Tibial artery (tissue), 4 donors: ENCODE data around the gene NFIA.

Experiments
- DNase-seq, 2 donors: peaks; one replicate each; pipeline ENCODE4 v3.0.0-alpha.2; 2019
- H3K27ac ChIP-seq, 2 donors: fragments of 200-600 bp; sonication (generic) in 1 of 2; 1 replicate in 1 of 2; 2 replicates in 1 of 2; pipeline ENCODE4 v1.5.1; 2018 to 2019; ENCODE audit warnings: mild to moderate bottlenecking in 1 of 2
- H3K27me3 ChIP-seq, 2 donors: fragments of 200-600 bp; sonication (generic) in 1 of 2; one replicate each; pipeline versions ENCODE4 v1.5.1 to v1.6.0; 2016 to 2019
- H3K36me3 ChIP-seq, 3 donors: fragments of 200-600 bp; sonication (generic) in 2 of 3; one replicate each; pipeline ENCODE4 v1.5.1; 2016 to 2019; ENCODE audit warnings: mild to moderate bottlenecking in 2 of 3
- H3K4me1 ChIP-seq, 4 donors: fragments of 200-600 bp; sonication (generic) in 2 of 4; 1 replicate in 3 of 4; 2 replicates in 1 of 4; pipeline ENCODE4 v1.5.1; 2016 to 2019
- H3K4me3 ChIP-seq, 2 donors: fragments of 200-600 bp; sonication (generic) in 1 of 2; 1 replicate in 1 of 2; 2 replicates in 1 of 2; pipeline ENCODE4 v1.5.1; 2018 to 2019; ENCODE audit warnings: mild to moderate bottlenecking in 2 of 2
- H3K9me3 ChIP-seq, 3 donors: fragments of 200-600 bp; sonication (generic) in 1 of 3; one replicate each; pipeline ENCODE4 v1.5.1; 2016 to 2019
- intact Hi-C: fragments of 100-400 bp; cut with DNase I; formaldehyde crosslinking; loops from one replicate; pipeline ENCODE4 v1.15.0; 2023; ENCODE audit warnings: low total_unique reads
- TF ChIP-seq, protein P1 (sequence below), 2 experiments: fragments of 200-600 bp in 1 of 2; fragments of 450-650 bp in 1 of 2; IDR thresholded peaks; one replicate each; pipeline ENCODE4 v1.5.1; 2017 to 2019; ENCODE audit warnings: antibody characterized with exemption in 2 of 2, mild to moderate bottlenecking in 1 of 2, moderate library complexity in 1 of 2

Gene NFIA

GRCh38 chr1:61504852-61505390 is 422.6 kb downstream of the NFIA start:
- TF ChIP-seq, protein P1, sequence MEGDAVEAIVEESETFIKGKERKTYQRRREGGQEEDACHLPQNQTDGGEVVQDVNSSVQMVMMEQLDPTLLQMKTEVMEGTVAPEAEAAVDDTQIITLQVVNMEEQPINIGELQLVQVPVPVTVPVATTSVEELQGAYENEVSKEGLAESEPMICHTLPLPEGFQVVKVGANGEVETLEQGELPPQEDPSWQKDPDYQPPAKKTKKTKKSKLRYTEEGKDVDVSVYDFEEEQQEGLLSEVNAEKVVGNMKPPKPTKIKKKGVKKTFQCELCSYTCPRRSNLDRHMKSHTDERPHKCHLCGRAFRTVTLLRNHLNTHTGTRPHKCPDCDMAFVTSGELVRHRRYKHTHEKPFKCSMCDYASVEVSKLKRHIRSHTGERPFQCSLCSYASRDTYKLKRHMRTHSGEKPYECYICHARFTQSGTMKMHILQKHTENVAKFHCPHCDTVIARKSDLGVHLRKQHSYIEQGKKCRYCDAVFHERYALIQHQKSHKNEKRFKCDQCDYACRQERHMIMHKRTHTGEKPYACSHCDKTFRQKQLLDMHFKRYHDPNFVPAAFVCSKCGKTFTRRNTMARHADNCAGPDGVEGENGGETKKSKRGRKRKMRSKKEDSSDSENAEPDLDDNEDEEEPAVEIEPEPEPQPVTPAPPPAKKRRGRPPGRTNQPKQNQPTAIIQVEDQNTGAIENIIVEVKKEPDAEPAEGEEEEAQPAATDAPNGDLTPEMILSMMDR (IDR thresholded peaks at IDR 0.05) = no peak
- intact Hi-C loops = no loop called here
- H3K4me1 ChIP-seq = no peaks in the 10 kb centered on the region
- H3K4me3 ChIP-seq = no peak overlapping the region
- H3K36me3 ChIP-seq = no peaks in the 10 kb centered on the region
- no peaks in the 10 kb centered on the region for H3K27me3 ChIP-seq
- no peak for DNase-seq
- no peak overlapping the region for H3K27ac ChIP-seq
- H3K9me3 ChIP-seq = no peaks in the 10 kb centered on the region

- Histone ChIP-seq H3K9me3 (no peaks in the 10 kb centered on the region), H3K4me1 (no peaks in the 10 kb centered on the region), H3K27ac (no peak overlapping the region), H3K36me3 (no peaks in the 10 kb centered on the region), H3K4me3 (no peak overlapping the region), H3K27me3 (no peaks in the 10 kb centered on the region)
- intact Hi-C loops = no loop called here
- TF ChIP-seq, protein P1 (IDR thresholded peaks at IDR 0.05) = no peak
- DNase-seq = no peak
Observed at GRCh38 chr1:61506236-61506635, 423.9 kb downstream of the NFIA start.

- H3K4me1 ChIP-seq = no peaks in the 10 kb centered on the region
- no peaks in the 10 kb centered on the region for H3K27me3 ChIP-seq
- DNase-seq = no peak
- H3K36me3 ChIP-seq = no peaks in the 10 kb centered on the region
- intact Hi-C loops = no loop called here
- TF ChIP-seq, protein P1 (IDR thresholded peaks at IDR 0.05) = no peak
- H3K9me3 ChIP-seq = no peaks in the 10 kb centered on the region
- H3K4me3 ChIP-seq = no peak overlapping the region
- H3K27ac ChIP-seq = no peak overlapping the region
Observed at GRCh38 chr1:61506944-61507500, 424.7 kb downstream of the NFIA start.
